H54 (cell line): ENCODE data around the gene TMCC1.
"Not testable (repeated sequence)": the region's sequence is repeated elsewhere in the genome, so short reads cannot be mapped to it uniquely, and the experiment has no call there.

Source experiments
- DNase-seq: peaks from one replicate; pipeline ENCODE4 v3.0.0; 2011; ENCODE audit warnings: low spot score, mixed read lengths; ENCODE audit not compliant: insufficient read length
- FAIRE-seq: peaks from 3 replicates; lab custom pipeline; 2011; peaks lifted over from hg19 to GRCh38; lab: Jason Lieb, UNC
- POLR2A ChIP-seq: IDR thresholded peaks from 2 replicates; pipeline ENCODE4 v1.6.1; 2011; ENCODE audit warnings: low read depth, mild to moderate bottlenecking, low read length

The TMCC1 gene

GRCh38 chr3:129651435-129652202, 241.9 kb downstream of the TMCC1 start:
- TF ChIP-seq POLR2A, result 0 out of 2 replicates have a peak, but pooled peaks have one; percentile 18
- peak; percentile 85 for FAIRE-seq

GRCh38 chr3:129650256-129650872, 243.1 kb downstream of the TMCC1 start:
- FAIRE-seq (peak; percentile 6), DNase-seq (no peak)
- no peak for TF ChIP-seq POLR2A

More at GRCh38 chr3:129651435-129652202, 241.9 kb downstream of the TMCC1 start:
- DNase-seq, result peak; percentile 62

- DNase-seq (no peak), FAIRE-seq (no peak)
- TF ChIP-seq POLR2A, result no peak
These were observed 245.1 kb downstream of the TMCC1 start for GRCh38 chr3:129648391-129648790.

- TF ChIP-seq POLR2A, result no peak
- FAIRE-seq, result no peak
- DNase-seq, result no peak
These were observed 248.2 kb downstream of the TMCC1 start for GRCh38 chr3:129645286-129645685.

GRCh38 chr3:129644836-129645235, 248.7 kb downstream of the TMCC1 start:
- no peak for TF ChIP-seq POLR2A
- DNase-seq (no peak), FAIRE-seq (no peak)

- DNase-seq, FAIRE-seq: not testable (repeated sequence)
These were observed 251.8 kb downstream of the TMCC1 start for GRCh38 chr3:129641567-129642260.

GRCh38 chr3:129640985-129641384, 252.5 kb downstream of the TMCC1 start:
- DNase-seq, FAIRE-seq: not testable (repeated sequence)

GRCh38 chr3:129638481-129638880, 255.0 kb downstream of the TMCC1 start:
- DNase-seq (no peak), FAIRE-seq (no peak)
- no peak for TF ChIP-seq POLR2A

- FAIRE-seq (no peak), DNase-seq (no peak)
- no peak for TF ChIP-seq POLR2A
These were observed 257.4 kb downstream of the TMCC1 start for GRCh38 chr3:129636082-129636481.

GRCh38 chr3:129635656-129636055, 257.9 kb downstream of the TMCC1 start:
- no peak for FAIRE-seq
- no peak for TF ChIP-seq POLR2A
- no peak for DNase-seq

GRCh38 chr3:129633751-129634481, 259.6 kb downstream of the TMCC1 start:
- no peak for FAIRE-seq
- no peak for TF ChIP-seq POLR2A
- DNase-seq, result no peak

- TF ChIP-seq POLR2A, result no peak
- DNase-seq, result no peak
- no peak for FAIRE-seq
These were observed 260.5 kb downstream of the TMCC1 start for GRCh38 chr3:129632977-129633376.

- no peak for FAIRE-seq
- no peak for TF ChIP-seq POLR2A
- DNase-seq, result no peak
These were observed 261.0 kb downstream of the TMCC1 start for GRCh38 chr3:129632556-129632955.

GRCh38 chr3:129632056-129632455, 261.5 kb downstream of the TMCC1 start:
- DNase-seq (no peak), FAIRE-seq (no peak)
- no peak for TF ChIP-seq POLR2A
